NCI-H2081 (cell line): Measurements from ENCODE around the gene ADAM17.
"Not testable (repeated sequence)": the region's sequence is repeated elsewhere in the genome, so short reads cannot be mapped to it uniquely, and the experiment has no call there.

Experiments
- DNase-seq, 2 experiments: peaks; one replicate each; lab custom pipeline; 2025; lab: John Stamatoyannopoulos, UW

The ADAM17 gene

GRCh38 chr2:9565436-9566153 lies 10.0 kb upstream of the ADAM17 start:
- DNase-seq: no peak

- no peak for DNase-seq
These were observed 5.0 kb upstream of the ADAM17 start for GRCh38 chr2:9560628-9561027.

- no peak for DNase-seq
These were observed 3.3 kb upstream of the ADAM17 start for GRCh38 chr2:9558948-9559381.

- peak in 1 of 2 experiments; percentile 62 for DNase-seq
These were observed 602 bp upstream of the ADAM17 start for GRCh38 chr2:9556121-9556743.

- peak in 1 of 2 experiments; percentile 40 for DNase-seq
These were observed 721 bp downstream of the ADAM17 start for GRCh38 chr2:9554921-9555296.

GRCh38 chr2:9552219-9553178 lies 3.1 kb downstream of the ADAM17 start:
- no peak for DNase-seq

GRCh38 chr2:9550859-9551391 lies 4.7 kb downstream of the ADAM17 start:
- not testable (repeated sequence) for DNase-seq

- no peak for DNase-seq
These were observed 6.2 kb downstream of the ADAM17 start for GRCh38 chr2:9549420-9549819.

GRCh38 chr2:9548506-9548905 lies 7.1 kb downstream of the ADAM17 start:
- no peak for DNase-seq

- DNase-seq: no peak
These were observed 8.2 kb downstream of the ADAM17 start for GRCh38 chr2:9547262-9547991.

GRCh38 chr2:9545502-9545901 lies 10.1 kb downstream of the ADAM17 start:
- no peak for DNase-seq

- no peak for DNase-seq
These were observed 12.1 kb downstream of the ADAM17 start for GRCh38 chr2:9543557-9543956.

- DNase-seq: no peak
These were observed 16.1 kb downstream of the ADAM17 start for GRCh38 chr2:9539531-9539930.

GRCh38 chr2:9538000-9538507 lies 17.6 kb downstream of the ADAM17 start:
- DNase-seq: no peak

- DNase-seq: no peak
These were observed 19.1 kb downstream of the ADAM17 start for GRCh38 chr2:9536504-9536903.

GRCh38 chr2:9535177-9535576 lies 20.5 kb downstream of the ADAM17 start:
- DNase-seq: no peak

- DNase-seq: no peak
These were observed 22.0 kb downstream of the ADAM17 start for GRCh38 chr2:9533663-9534062.

GRCh38 chr2:9532421-9532820 lies 23.2 kb downstream of the ADAM17 start:
- DNase-seq: no peak

GRCh38 chr2:9527995-9528787 lies 27.4 kb downstream of the ADAM17 start:
- no peak for DNase-seq

- DNase-seq: no peak
These were observed 30.4 kb downstream of the ADAM17 start for GRCh38 chr2:9525266-9525665.

GRCh38 chr2:9524291-9524690 lies 31.3 kb downstream of the ADAM17 start:
- DNase-seq: no peak
